Natural killer cell treated with Interleukin-12 subunit alpha and Interleukin-12 subunit beta and Interleukin-15 and Interleukin-18, amount 100 ng/mL, for 72 hours (primary cell): Measurements from ENCODE around the gene FLVCR2. TPM values are rescaled to one million over a fixed set of nuclear protein-coding genes. Genes with fewer than 3 reads are reported as not detected.
A peak's percentile ranks its signal among the peaks of the same experiment; 100 is the strongest.
"Not testable (repeated sequence)": the region's sequence is repeated elsewhere in the genome, so short reads cannot be mapped to it uniquely, and the experiment has no call there.

Source experiments
- ATAC-seq, 2 donors: fragments of 150-1000 bp; cut with Tn5 transposase in 1 of 2; sonication (Bioruptor Pico), chemical (Tn5 transposase) in 1 of 2; 2 replicates each; pipeline ENCODE4 v1.10.0; 2021
- DNase-seq: peaks from one replicate; pipeline ENCODE4 v3.0.0; 2022; ENCODE audit warnings: low spot score
- H3K27ac Mint-ChIP-seq, 2 donors: 1 replicate in 1 of 2; 2 replicates in 1 of 2; pipeline ENCODE4 v1.8.0; 2022; ENCODE audit warnings: mixed read lengths in 2 of 2, mild to moderate bottlenecking in 1 of 2, moderate library complexity in 1 of 2
- H3K27me3 Mint-ChIP-seq, 2 donors: 1 replicate in 1 of 2; 2 replicates in 1 of 2; pipeline ENCODE4 v1.8.0; 2022; ENCODE audit warnings: mixed read lengths in 2 of 2
- H3K36me3 Mint-ChIP-seq: one replicate; pipeline ENCODE4 v1.8.0; 2022; ENCODE audit warnings: mixed read lengths
- H3K4me1 Mint-ChIP-seq, 2 donors: 1 replicate in 1 of 2; 2 replicates in 1 of 2; pipeline ENCODE4 v1.8.0; 2022; ENCODE audit warnings: low read depth in 2 of 2, mixed read lengths in 2 of 2, mild to moderate bottlenecking in 1 of 2
- H3K4me3 Mint-ChIP-seq: one replicate; pipeline ENCODE4 v1.8.0; 2022; ENCODE audit warnings: mixed read lengths
- H3K9me3 Mint-ChIP-seq: 2 replicates; pipeline ENCODE4 v1.8.0; 2022; ENCODE audit warnings: mixed read lengths
- total RNA-seq, 2 donors: library from RNA; stranded (reverse); gene quantifications; one replicate each; pipeline ENCODE4 v1.2.3, GENCODE V29; 2022

The FLVCR2 gene
- total RNA-seq, 2 donors from 2014 or later, result 5.3 to 21.2 TPM

DNA sequence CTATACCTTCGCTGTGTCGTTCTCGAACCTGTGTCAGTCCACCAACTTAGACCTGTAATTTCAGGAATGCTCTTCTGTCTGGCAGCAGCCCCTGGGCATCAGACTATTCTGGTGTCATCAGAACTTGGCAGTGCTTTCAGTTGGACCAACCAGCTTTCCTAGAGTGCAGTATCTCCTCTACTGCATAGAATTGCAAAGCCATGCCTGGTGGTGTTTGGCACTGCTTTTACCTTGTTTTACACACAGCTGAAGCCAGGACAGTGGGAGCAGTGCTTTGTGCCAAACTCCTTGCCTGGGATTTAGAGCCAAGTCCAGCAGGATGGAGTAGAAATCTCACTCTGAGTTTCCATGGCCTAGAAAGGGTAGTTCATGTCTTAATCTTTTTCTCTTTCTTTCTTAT, 1.5 kb downstream of the FLVCR2 start:
- peaks cover 0 to under 1% of the 10 kb centered on the region in 2 donors for H3K27me3 Mint-ChIP-seq
- peak overlapping the region; percentile 91 for H3K4me3 Mint-ChIP-seq

DNA sequence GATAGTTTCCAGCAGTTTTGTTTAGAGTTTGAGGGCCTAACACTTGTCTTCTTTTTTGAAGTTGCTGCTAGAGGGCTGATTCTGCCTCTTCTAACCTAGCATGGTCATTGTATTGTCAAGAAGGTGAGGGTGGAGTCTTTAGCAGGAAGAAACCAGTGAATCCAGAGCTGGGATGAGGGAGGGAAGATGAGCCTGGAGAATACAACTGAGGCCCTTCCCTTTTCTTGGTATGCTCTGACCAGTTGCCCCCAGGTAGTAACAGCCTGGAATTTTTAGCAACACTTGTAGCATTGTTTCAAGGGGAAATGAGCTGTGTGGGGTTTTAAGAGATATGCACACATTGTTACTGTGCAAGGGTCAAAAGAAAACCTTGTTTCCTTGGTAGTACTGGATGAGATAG, 9.0 kb downstream of the FLVCR2 start:
- DNase-seq, result no peak
- Mint-ChIP-seq H3K4me1 (peaks cover 0 to 6% of the 10 kb centered on the region in 2 donors), H3K4me3 (no peak overlapping the region), H3K9me3 (no peaks in the 10 kb centered on the region), H3K36me3 (no peaks in the 10 kb centered on the region), H3K27me3 (peaks cover 0 to 5% of the 10 kb centered on the region in 2 donors), H3K27ac (no peak overlapping the region)
- no peak for ATAC-seq

More for the DNA sequence above, 1.5 kb downstream of the FLVCR2 start:
- Mint-ChIP-seq H3K36me3 (no peaks in the 10 kb centered on the region), H3K9me3 (no peaks in the 10 kb centered on the region), H3K4me1 (peaks cover 21 to 23% of the 10 kb centered on the region in 2 donors), H3K27ac (no peak overlapping the region)
- ATAC-seq (no peak), DNase-seq (no peak)

DNA sequence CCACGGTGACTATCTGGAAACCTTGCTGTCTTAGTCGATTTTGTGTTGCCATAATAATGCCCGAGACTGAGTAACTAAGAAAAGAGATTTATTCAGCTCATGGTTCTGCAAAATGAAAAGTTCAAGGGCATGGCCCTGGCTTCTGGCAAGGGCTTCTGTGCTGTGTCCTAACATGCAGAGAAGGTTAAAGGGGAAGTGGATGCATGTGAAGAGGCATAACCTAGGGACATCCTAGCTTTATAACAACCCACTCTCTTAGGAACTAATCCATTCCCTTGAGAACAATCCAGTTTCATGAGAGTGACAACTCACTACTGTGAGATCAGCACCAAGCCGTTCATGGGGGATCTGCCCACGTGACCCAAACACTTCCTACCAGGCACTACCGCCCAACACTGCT, 11.5 kb downstream of the FLVCR2 start:
- H3K4me1 Mint-ChIP-seq, result peaks cover 0 to 4% of the 10 kb centered on the region in 2 donors
- H3K36me3 Mint-ChIP-seq, result no peaks in the 10 kb centered on the region
- H3K4me3 Mint-ChIP-seq, result no peak overlapping the region
- no peaks in the 10 kb centered on the region for H3K9me3 Mint-ChIP-seq
- no peak for ATAC-seq
- peaks cover 0 to 4% of the 10 kb centered on the region in 2 donors for H3K27me3 Mint-ChIP-seq
- DNase-seq, result no peak
- H3K27ac Mint-ChIP-seq, result no peak overlapping the region

DNA sequence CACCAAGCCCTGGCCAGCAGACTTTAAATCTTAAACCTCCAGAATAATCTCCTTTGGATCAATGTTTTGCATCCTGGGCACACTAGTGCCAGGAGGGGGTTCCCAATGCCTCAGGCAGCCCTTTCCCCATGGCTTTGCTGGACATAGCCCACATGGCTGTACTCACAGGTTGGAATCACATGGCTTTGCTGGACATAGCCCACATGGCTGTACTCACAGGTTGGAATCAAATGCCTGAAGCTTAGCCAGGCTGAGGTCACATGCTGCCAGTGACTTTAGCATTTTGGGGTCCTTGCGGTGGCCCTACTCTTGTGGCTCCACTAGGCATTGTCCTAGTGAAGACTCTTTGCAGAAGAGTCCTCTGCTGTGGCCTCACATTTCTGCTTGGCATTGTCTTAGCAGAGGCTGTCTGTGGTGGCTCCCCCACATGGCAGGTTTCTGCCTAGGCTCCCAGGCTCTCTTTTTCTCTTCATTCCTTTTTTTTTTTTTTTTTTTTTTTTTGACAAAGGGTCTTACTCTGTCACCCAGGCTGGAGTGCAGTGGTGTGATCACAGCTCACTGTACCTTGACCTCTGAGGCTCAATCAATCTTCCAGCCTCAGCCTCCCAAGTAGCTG, 13.0 kb downstream of the FLVCR2 start:
- Mint-ChIP-seq H3K4me3 (no peak overlapping the region), H3K27ac (no peak overlapping the region)
- DNase-seq, result no peak

DNA sequence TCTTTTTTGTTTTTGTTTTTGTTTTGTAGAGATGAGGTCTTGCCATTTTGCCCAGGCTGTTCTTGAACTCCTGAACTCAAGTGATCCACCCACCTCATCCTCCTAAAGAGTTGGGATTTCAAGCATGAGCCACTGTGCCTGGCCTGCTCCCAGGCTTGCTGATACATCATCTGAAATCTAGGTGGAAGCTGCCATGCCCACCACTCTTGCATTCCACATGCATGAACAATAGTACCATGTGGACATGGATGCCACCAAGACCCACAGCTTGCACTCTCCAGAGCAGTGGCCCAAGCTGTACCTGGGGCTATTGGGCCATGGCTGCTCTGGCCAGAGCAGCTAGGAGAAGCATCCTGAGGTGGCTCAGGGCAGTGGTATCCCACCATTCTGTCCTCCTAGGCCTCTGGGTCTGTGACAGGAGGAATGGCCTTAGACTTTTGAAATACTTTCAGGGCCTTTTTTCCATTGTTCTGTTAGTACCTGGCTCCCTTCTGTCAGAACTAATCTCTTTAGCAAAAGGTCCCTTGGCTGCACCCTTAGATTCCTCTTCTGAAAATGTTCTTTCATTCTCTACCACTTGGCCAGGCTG, 13.7 kb downstream of the FLVCR2 start:
- Mint-ChIP-seq H3K9me3 (no peaks in the 10 kb centered on the region), H3K4me1 (no peaks in the 10 kb centered on the region), H3K4me3 (no peak overlapping the region), H3K27me3 (no peaks in the 10 kb centered on the region), H3K36me3 (no peaks in the 10 kb centered on the region), H3K27ac (no peak overlapping the region)
- DNase-seq (no peak), ATAC-seq (no peak)

More for the DNA sequence above, 13.0 kb downstream of the FLVCR2 start:
- Mint-ChIP-seq H3K4me1 (no peaks in the 10 kb centered on the region), H3K9me3 (no peaks in the 10 kb centered on the region), H3K36me3 (no peaks in the 10 kb centered on the region), H3K27me3 (no peaks in the 10 kb centered on the region)
- no peak for ATAC-seq

DNA sequence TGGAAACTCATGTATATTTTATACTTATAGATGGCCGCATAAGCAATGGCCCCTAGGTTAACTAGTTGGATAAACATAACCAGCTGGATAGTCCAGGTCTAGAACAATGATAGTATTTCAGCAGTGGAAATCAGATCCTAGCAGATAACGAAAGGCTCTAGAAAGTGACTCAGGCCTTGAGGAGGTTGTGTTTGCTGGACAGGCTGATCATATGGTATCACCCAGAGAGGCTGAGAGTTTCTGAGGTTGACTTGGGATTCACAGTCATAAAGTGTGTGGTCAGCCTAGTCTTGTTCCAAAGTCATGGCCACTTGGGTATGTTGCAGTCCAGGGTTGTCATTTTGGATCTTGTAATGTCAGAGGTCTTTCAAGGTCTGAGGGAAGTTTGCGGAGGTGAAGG, 16.8 kb downstream of the FLVCR2 start:
- H3K4me3 Mint-ChIP-seq, result no peak overlapping the region
- no peaks in the 10 kb centered on the region for H3K9me3 Mint-ChIP-seq
- no peak overlapping the region for H3K27ac Mint-ChIP-seq
- ATAC-seq (no peak), DNase-seq (no peak)
- no peaks in the 10 kb centered on the region for H3K36me3 Mint-ChIP-seq
- H3K4me1 Mint-ChIP-seq, result no peaks in the 10 kb centered on the region
- H3K27me3 Mint-ChIP-seq, result no peaks in the 10 kb centered on the region

DNA sequence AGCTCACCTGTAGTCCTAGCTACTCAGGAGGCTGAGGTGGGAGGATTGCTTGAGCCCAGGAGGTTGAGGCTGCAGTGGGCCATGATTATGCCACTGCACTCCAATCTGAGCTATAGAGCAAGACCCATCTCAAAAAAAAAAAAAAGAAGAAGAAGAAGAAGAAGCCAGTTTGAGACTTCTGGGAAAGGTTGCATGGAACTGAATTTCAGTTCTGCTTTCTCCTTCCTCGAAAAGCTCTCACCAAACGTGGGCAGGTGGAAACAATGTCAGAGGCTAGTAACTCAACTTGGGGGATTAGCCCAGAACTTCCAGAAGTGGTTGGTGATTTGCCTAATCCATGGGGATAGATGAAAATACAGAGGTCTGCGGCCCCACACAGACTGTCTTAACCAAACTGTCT, 18.7 kb downstream of the FLVCR2 start:
- no peaks in the 10 kb centered on the region for H3K4me1 Mint-ChIP-seq
- no peak overlapping the region for H3K27ac Mint-ChIP-seq
- DNase-seq (no peak), ATAC-seq (no peak)
- no peaks in the 10 kb centered on the region for H3K9me3 Mint-ChIP-seq
- no peaks in the 10 kb centered on the region for H3K27me3 Mint-ChIP-seq
- H3K4me3 Mint-ChIP-seq, result no peak overlapping the region
- H3K36me3 Mint-ChIP-seq, result no peaks in the 10 kb centered on the region

DNA sequence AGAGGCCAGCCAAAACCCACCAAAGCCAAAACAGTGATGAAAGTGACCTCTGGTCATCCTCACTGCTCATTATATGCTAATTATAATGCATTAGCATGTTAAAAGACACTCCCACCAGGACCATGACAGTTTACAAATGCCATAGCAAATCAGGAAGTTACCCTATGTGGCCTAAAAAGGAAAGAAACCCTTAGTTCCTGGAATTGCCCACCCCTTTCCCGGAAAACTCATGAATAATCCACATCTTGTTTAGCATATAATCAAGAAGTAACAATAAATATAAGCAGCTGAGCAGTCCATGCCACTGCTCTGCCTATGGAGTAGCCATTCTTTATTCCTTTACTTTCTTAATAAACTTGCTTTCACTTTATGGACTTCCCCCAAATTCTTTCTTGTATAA, 21.7 kb downstream of the FLVCR2 start:
- H3K36me3 Mint-ChIP-seq, DNase-seq, H3K27me3 Mint-ChIP-seq, H3K4me1 Mint-ChIP-seq, H3K9me3 Mint-ChIP-seq, H3K27ac Mint-ChIP-seq, ATAC-seq, H3K4me3 Mint-ChIP-seq: not testable (repeated sequence)

DNA sequence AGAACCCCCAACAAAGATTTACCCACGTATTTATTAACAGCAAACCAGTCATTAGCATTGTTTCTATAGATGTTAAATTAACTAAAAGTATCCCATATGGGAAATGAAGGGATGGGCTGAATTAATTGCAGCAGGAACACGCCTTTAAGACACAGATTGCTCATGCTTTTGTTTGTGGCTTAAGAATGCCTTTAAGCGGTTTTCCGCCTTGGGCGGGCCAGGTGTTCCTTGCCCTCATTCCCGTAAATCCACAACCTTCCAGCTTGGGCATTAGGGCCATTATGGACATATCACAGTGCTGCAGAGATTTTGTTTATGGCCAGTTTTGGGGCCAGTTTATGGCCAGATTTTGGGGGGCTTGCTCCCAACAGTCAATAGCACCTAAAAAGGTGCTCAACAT, 22.6 kb downstream of the FLVCR2 start:
- H3K27ac Mint-ChIP-seq, H3K36me3 Mint-ChIP-seq, H3K9me3 Mint-ChIP-seq, ATAC-seq, DNase-seq, H3K4me3 Mint-ChIP-seq, H3K27me3 Mint-ChIP-seq, H3K4me1 Mint-ChIP-seq: not testable (repeated sequence)

DNA sequence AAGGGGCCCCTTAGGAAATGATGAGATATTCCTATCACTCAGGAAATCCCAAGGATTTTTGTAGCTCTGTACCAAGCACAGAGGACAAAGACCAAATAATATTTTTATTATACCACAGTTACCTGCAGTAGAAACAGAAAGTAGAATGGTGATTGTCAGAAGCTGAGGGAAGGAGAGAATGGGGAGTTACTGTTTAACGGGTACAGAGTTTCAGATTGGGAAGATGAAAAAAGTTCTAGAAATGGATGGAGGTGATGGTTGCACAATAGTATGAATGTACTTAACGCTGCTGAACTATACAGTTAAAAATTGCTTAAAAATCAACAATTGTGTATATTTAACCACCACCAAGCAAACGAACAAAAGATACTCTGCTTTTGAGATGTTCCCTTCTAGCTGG, 24.1 kb downstream of the FLVCR2 start:
- Mint-ChIP-seq H3K27me3 (no peaks in the 10 kb centered on the region), H3K27ac (no peak overlapping the region), H3K9me3 (peaks cover 3% of the 10 kb centered on the region), H3K4me1 (peaks cover 0 to 3% of the 10 kb centered on the region in 2 donors), H3K36me3 (peaks cover 4% of the 10 kb centered on the region), H3K4me3 (no peak overlapping the region)
- ATAC-seq (no peak), DNase-seq (no peak)

DNA sequence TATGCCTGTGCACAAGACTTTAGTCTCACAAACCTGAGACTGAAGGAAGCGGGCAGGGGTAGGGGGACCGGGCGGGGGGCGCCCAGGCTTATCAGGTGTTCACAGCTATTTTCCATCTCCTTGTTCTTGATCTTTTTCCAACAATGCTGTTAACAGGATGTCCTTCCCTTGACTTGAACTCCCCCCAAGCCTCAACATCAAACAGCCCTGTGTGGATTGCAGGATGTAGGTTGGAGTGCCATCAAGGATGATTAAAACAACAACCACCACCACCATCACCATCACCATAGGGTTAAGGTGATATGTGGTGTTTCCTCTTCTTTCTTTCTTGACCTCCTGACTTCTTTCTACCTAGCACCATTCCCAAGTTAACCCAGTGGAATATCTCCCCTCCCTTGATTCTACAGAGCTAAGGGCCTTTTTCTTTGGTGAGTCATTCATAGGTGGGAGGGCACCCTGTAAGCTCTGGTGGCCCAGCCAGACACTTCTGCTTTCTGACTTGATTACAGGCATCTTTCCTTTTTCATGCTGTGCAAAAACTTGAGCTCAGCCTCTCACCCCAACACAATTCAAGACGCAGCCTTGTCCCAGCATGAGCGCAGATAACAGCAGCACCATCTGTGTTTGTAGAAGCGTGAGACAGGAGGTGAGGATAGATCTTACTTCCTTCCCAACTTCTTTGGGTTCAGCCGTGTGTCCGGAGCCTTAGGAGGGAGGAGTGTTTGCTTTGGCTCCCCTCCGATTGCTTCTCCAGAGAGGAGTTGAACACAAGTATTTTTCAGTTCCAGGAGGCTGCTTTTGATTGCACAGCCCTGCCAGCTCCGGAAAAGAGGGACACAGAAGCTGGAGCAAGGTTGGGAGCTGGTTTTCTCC, 26.8 kb downstream of the FLVCR2 start:
- no peaks in the 10 kb centered on the region for H3K27me3 Mint-ChIP-seq
- DNase-seq (no peak), ATAC-seq (no peak)
- peaks cover 0 to 3% of the 10 kb centered on the region in 2 donors for H3K4me1 Mint-ChIP-seq
- H3K36me3 Mint-ChIP-seq, result peaks cover 6% of the 10 kb centered on the region
- H3K9me3 Mint-ChIP-seq, result peaks cover 5% of the 10 kb centered on the region
- H3K27ac Mint-ChIP-seq, result no peak overlapping the region
- H3K4me3 Mint-ChIP-seq, result no peak overlapping the region

DNA sequence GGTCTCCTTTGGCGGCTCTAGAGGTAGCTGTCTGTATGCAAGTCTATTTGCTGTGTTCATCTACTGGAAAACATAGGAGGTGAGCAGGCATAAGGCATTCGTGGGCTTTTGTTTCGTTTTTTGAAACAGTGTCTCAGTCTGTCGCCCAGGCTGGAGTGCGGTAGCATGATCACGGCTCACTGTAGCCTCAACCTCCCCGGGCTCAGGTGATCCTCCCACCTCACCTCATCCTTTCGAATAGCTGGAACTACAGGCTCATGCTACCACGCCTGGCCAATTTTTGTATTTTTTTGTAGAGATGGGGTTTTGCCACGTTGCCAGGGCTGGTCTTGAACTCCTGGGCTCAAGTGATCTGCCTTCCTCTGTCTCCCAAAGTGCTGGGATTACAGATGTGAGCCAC, 27.5 kb downstream of the FLVCR2 start:
- Mint-ChIP-seq H3K4me3 (no peak overlapping the region), H3K9me3 (peaks cover 5% of the 10 kb centered on the region), H3K27me3 (no peaks in the 10 kb centered on the region), H3K4me1 (peaks cover 0 to 6% of the 10 kb centered on the region in 2 donors), H3K27ac (no peak overlapping the region), H3K36me3 (peaks cover 6% of the 10 kb centered on the region)
- DNase-seq, result no peak
- no peak for ATAC-seq

DNA sequence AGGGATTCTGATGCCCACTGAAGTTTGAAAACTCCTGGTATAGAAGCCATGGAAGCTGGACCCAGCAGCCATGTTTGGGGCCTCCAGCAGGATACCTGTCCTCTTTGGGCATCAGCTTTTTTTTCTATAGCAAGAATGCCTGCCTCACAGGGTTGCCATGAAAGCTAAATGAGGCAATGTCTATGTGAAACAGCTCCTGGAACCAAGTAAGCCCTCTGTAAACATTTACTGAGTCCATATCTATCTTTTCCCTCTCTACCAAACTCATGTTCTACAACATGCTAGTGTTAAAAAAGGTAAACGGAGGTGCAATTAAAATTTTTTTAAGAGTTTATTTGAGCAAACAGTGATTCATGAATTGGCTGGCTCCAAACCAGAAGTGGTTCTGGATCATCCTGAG, 28.6 kb downstream of the FLVCR2 start:
- DNase-seq, result no peak
- Mint-ChIP-seq H3K27me3 (no peaks in the 10 kb centered on the region), H3K9me3 (peaks cover 5% of the 10 kb centered on the region), H3K4me1 (peaks cover 0 to 7% of the 10 kb centered on the region in 2 donors), H3K4me3 (no peak overlapping the region), H3K27ac (no peak overlapping the region), H3K36me3 (peaks cover 6% of the 10 kb centered on the region)
- no peak for ATAC-seq
